ENCODE data around the gene CENPO. TPM values are rescaled to one million over a fixed set of nuclear protein-coding genes. Genes with fewer than 3 reads are reported as not detected.
"Not testable (repeated sequence)": the region's sequence is repeated elsewhere in the genome, so short reads cannot be mapped to it uniquely, and the experiment has no call there.

CENPO gene
- polyA plus RNA-seq, 12 donors: 10.8 to 20.5 (median 17.2) TPM; not detected in 1

DNA sequence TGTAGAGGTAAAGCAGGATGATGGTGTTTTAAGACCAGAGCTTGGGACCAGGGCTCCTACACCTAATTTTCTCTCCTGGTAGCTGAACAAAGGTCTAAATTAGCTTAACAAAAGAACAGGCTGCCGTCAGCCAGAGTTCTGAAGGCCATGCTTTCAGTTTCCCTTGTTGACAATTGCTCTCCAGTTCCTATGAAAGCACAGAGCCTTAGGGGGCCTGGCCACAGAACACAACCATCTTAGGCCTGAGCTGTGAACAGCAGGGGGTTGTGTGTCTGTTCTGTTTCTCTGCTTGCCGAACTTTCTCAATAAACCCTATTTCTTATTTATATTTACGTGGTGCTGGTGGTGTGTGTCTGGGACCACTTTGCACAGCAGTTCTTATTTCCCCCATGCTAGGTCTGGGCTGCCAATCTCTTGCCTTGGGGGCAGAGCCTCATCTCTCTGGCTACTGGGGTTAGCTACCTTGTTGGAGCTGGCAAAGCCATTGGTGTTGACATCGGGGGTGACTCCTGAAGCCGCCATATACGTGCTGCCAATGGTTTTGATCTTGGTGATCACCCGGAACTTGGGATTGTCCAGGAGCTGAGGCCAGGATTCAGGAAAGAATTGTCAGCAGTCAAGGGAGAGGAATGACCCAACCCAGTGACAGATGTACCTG is 29.0 kb downstream of the CENPO start:
- no peak for DNase-seq

DNA sequence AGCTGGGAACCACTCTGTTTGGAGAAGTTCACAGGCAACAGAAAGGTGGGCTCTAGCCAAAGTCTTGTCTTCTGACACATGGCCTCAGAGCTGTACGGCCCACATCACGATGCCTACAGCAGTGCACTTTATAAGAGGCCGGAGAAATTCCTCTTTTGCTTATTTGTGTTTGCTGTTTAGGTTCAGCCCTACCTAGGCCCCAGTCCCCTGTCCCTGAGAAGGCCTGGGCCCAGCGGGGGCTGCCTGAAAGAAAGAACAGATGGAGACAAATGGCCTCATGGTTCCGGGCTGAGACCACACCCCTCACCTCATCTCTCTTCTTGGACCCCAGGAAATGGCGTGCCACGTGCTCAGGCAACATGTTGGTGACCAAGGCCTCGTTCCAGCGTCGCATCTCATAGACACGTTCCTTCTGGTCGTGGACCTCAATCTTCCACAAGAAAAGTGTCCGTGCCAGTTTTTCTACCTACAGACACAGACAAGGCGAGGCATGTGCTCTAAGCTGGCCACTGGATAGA is 30.9 kb downstream of the CENPO start:
- no peak for DNase-seq

DNA sequence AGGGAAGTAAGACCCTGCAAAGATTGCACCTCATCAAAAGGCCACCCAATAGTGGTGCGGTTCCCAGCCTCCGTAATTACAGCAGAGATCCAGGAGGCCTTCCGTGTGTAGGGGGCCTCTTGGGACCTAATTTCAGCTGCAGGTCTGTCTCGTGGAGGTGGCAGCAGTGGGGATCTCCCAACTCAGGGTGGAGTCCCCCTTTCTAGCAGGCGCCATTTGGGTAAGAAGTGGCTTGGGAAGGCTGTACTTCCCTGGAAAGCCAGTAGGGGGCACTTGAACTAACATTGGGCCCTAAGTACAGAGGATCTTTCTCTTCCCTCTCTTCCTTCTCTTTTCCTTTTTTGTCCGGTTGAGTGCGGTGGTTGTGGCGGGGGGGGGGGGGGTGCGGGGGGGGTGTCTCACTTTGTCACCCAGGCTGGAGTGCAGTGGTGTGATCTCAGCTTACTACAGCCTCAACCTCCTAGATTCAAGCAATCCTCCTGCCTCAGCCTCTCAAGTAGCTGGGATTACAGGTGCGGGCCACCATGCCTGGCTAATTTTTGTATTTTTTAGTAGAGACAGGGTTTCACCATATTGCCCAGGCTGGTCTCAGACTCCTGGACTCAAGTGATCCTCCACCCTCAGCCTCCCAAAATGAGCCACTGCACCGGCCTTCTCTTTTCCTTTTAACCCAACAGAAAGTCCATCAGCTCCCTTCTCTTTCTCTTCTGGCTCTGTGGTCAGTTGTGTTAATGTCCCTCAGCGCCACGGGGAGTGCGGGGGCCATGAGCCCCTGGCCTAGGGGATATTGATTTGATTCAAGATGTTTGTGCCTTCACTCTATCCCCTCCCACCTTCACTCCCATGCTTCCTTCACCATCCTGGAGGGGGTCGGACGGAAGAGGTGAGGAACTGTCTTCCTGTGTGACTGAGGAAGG is 32.0 kb downstream of the CENPO start:
- no peak for DNase-seq

DNA sequence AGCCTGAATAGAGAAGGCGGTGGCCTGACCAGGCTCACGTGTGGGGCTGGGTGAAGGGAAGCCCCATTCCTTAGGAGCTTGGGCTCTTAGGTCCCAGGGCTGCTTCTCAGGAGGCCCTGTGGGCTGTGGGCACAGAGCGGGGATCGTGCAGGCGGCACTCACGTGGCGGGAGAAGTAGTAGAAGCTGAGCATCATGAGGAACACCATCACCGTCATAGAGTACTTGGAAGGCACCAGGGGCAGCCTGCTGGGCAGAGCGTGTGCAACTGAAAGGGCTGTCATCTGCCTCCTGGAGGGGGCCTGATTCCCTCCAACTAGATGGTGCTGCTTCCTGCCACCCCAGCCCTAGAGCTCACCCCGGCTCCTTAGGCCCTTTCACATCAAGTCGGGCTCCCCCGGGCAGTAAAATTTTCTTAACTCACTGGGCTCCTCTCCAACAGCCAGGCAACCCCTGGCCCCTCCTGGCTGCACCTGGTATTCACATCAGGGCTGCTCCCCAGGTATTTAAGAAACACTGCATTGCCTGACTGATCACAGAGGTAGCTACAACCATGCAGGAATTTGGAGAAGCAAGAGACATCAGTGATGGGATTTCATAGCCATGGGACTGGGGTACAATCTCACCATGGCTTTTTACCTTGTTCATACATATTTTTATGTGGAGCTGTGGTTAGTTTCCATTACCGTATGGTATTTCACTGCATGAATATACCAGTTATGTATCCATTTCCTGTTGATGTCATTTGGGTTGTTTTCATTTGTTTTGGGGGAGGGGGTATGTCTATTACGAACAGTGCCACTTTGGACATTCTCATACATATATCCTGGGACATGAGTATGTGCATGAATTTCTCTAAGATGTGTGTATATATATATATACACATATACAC is 32.9 kb downstream of the CENPO start:
- DNase-seq: no peak

DNA sequence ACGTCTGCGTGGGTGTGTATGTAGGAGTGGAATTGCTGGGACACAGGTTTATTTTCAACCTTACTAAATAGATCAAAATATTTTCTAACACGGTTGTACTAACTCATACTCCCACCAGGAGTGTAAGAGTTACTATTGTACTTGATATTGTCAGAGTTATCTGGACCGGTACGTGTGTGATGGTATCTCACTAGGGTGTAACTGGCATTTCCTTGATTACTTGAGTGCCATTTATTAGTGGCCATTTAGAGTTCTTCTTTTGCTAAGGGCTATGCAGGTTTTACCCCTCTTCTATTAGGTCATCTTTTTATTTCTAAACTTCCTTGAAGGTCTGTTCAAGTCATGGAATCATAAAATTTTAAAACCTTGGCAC is 33.5 kb downstream of the CENPO start:
- DNase-seq: no peak

DNA sequence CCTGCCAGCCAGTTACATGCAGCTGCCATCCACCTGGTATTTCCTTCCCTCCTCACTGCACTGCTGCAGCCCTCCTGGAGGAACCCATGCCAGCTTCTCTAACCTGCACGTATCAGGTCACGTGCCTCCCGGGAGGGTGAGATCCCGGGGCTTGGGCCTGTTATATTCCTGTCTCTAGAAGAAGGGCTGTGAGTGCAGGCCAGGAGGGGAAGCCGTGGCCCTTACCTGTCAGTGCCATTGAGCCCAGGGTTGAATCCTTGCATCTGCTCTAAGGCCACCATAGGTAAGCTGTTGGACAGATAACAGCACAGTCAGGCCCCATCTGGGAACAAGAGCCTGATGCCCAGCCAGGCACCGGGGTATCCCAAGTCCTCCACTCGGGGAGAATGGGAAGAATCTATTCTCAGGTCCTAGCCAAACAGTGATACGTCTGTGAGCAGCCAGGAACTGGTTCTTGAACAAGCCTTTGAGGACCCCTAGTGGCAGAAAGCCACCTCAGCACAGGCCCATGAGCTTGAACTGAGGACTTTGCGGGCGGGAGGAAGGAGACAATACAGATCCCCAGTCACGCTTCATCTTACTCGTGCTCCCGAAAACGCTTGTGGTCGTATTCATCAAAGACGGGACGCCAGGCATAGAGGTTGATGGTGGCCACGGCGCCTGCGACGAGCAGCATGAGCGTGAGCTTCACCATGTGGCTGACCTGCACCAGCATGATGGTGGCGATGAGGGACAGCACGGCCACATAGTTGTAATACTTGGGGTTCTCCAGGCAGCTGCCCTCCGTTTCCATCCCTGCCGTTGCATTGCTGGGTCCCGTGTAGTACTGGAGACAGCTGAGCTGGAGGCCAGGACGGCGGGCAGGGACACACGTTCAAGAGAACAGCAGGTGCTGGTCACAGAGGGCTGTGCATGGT is 34.4 kb downstream of the CENPO start:
- peak; percentile 90 for DNase-seq

DNA sequence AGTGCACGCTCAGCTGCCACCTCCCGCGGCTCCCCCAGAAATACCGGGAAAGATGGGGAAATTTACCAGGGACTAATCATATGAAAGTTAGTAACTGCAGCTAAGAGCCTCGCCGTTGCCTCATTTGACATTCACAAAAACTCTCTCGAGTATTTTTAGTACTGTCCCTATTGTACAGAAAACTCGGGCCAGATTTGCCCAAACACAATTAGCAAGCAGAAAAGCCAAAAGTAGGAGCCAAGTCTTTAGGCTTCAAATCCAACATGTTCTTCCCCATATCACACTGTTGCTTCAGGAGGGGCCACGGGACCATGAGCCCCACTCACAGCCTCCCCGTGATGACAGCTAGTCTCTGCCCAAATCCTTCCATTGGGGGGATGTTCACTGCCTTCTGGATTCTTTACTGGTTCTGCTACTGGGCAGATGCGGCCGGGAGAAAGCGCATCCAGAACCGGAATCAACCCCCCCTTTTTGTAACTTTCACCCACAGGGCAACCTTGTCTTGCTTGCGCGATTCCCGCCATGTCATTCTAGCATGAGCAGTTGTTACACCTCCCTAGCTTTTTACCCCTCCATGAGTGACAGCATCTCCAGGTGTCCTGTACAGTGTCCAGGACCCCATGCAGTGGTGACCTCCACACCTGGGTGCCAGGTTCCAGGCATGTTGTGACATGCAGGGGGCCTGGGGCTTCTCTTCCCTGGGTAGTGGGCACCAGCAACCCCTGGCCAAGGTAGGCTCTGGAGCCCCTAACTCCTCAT is 35.2 kb downstream of the CENPO start:
- no peak for DNase-seq

DNA sequence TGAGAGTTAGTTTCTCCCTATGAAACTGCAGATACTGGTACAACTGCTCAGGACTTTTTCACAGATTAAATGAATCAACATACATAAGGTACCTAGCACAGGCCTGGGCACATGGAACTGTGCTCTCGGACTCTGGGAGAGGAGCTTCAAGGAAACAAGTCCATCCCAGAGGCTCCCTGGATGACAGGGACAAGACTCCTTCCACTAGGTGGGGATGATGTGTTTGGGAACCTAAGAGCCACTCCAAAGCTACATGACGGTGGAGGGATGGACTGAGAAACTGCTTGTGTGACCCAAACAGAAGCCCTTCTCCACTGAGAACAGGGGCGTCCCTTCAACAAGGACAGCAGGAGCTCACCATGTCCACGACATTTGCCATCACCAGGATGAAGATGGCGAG is 37.1 kb downstream of the CENPO start:
- no peak for DNase-seq

DNA sequence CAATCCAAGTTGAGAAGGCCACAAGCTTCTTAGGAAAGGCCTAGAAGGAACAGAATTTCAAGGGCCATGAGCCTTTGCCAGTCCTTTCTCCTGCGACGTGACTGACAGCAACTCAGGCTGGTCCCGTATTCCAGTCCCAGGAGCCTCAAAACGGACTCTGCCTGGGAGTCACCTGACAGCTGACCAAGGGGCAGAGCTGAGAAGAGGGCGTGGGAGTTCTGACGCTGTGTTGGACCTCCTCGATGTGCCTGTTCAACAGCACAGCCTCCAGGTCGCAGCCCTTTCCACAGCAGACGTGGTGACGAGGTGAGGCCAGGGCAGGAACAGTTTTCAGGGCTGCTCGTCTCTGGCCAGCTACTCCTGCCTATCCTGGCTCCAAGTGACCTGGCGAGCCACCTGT is 37.6 kb downstream of the CENPO start:
- no peak for DNase-seq

DNA sequence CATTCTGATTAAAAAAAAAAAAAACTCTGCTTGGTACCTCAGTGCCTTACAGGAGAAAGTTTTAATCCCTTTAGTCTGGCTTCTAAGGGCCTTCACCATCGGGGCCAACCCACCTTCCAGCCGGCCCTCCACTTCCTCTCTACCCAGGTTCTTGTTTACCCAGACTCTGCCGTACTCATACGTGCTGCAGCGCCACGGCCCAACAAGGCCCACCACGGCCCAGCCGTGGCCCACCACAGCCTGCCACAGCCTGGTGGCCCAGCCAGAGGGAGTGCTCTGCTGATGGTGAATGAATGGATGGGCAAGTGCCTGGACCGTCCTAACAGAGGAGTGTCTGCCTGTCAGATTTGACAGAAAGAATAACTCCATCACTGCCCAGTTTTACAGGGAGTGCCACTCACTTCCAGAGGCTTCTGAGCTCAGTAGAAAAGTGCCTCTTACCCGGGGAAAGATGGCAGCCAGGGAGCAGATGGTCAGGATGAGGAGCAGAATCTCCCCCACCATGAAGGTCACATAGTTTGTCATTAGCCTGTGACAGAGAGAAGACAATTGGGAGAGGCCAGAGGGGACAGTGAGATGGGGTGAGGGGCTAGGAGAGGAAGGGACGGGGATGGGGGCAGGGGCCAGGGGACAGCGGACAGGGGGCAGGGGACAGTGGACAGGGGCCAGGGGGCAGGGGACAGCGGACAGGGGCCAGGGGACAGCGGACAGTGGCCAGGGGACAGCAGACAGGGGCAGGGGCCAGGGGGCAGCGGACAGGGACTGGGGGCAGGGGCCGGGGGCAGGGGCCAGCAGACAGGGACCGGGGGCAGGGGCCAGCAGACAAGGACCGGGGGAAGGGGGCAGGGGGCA is 38.2 kb downstream of the CENPO start:
- no peak for DNase-seq

DNA sequence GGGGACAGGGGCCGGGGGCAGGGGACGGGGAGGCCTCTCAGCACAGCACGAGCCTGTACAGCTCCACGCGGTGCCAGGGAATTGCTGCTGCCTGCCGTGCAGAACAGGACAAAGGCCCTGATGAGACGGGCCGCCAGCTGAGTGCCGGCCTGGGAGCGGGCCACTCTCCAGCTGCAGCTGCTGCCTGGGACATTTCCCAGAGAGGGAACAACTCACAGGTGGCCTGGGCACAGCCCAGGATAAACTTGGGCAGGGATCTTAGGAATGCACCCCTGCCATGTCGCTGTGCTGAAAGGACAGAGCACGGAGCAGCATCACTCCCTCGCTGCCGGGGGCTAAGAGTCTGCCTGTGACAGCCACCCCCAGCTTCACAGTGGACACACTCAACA is 38.8 kb downstream of the CENPO start:
- peak; percentile 27 for DNase-seq

DNA sequence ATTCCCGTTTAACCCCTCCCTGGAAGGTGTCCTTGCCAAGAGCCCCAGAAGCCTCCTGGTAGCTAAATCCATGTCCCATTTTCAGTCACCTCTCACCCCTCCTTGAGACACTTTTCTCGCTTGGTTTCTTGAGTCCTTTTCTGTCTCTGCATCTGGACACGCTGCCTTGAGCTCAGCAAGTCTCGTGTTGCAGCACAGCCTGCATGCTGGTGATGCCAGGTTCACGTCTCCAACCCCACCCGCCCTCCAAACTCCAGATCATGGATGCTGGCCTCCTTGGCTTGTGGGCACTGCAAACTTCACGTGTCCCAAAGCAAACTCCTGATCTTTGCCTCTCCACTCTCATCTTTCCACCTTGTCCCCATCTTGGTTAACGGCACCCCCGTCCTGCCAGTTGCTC is 39.3 kb downstream of the CENPO start:
- DNase-seq: no peak

DNA sequence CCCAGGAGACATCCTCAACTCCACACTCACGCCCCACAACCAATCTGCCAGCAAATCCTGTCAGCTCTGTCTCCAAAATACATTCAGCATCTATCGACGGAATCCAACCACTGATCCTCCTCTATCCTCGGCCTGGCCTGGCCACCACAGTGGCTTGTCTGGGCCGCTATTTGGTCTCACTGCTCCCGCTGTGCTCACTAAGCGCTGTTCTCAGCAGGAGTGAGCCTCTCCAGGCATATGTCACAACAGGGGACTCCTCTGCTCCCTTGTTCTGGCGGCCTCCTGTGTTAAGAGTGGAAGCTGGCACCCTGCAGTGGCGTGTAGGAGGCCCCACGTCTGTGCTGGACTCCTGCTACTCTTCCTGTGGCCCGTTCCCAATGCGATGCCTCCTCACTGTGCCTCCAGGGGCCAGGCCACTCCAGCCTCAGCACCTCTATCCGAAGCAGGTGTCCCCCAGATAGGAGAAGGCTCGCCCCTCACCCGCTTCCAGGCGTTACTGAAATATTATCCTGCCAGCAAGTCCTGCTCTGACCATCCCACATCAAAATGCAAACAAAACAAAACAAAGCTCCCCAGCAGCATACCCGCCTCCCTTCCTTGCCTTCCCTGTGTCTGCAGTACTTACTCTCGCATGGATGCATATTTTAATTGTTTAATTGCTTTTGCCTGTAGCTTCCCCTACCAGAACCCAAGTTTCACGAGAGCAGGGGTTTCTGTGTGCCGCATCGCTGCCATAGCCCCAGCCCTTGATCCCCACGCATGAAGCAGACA is 39.9 kb downstream of the CENPO start:
- no peak for DNase-seq

DNA sequence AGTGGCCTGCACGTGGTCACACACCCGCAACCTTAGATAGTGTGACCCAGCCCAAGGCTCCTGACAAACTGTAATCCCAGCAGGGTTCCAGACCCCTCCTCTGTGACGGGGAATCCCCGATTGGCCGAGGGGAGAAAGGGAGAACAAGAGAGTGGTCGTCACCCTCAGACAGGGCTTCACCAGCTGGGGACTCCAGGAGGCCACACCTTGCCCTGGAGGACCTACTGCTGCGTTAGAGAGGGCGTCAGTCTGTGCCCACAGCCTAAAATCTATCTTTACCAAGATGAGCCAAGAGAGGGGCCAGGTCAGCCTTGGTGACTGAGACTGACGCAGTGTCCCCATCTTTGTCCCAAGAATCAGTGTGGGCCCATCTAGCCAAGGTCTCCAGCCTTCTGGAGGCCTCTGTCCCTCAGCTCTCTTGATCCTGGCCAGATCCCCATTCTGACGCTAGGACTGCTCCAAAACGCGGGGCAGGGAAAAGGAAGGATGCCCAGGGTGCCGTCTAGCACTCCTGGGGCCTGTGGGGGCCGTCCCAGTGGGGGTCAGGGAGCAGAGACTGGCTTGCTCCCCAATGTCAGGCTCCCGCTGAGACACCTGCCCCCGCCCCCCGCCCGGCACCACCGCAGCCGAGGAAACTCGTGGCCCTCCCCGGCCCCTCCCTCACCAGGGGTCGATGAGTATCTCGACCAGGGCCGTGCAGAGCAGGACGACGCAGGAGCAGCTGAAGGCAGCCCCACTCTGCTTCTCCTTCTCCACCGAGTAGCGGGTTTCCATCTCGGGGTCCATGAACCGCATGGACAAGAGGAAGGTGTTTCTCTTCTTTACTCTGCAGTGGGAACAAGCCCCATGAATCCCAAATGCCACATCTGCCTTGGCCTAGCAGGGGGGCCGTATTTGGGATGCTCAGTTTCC is 40.9 kb downstream of the CENPO start:
- DNase-seq: no peak

DNA sequence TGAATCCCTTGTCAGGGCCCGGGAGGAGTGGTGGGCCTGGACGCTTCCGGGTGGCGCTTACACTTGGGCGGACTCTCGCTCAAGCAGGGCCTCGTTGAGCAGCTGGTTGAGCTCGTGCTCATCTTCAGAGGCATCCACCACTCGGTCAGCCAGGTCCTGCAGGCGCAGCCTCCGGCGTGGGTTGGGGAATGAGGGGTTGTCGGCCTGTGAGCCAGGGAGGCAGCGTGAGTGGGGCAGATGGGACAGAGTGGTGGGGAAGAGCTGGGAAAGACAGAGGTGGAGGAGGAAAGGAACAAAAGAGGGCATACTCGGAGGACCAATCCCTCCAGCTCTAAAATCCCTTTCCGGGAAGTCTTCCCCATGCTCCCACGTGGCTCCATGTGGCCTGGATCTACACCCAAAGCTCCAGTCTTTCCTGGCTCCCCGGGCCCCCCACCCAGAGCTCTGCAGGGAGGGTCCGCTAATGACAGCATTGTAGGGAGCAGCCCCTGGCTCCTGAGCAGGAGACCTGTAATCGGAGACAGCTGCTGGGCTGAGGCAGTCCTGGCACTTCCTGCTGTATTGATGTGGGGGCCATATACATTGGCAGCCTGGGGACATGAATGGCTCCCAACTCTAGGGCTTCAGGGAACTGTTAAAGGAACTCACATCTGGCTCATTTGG is 41.6 kb downstream of the CENPO start:
- DNase-seq: no peak

DNA sequence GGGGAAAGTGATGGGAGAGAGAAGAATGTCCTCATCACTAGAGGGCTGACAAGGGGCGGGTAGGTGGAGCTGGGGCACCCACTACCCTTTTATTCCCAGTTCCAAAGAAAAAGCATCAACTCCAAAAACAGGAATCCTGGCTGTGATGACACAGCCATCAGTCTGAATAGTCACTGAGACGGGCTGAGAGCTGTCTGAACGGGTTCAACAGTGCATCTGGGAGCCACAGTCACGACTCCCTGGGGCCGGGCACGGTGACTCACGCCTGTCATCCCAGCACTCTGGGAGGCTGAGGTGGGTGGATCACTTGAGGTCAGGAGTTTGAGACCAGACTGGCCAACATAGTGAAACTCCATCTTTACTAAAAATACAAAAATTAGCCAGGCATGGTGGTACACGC is 42.2 kb downstream of the CENPO start:
- not testable (repeated sequence) for DNase-seq

DNA sequence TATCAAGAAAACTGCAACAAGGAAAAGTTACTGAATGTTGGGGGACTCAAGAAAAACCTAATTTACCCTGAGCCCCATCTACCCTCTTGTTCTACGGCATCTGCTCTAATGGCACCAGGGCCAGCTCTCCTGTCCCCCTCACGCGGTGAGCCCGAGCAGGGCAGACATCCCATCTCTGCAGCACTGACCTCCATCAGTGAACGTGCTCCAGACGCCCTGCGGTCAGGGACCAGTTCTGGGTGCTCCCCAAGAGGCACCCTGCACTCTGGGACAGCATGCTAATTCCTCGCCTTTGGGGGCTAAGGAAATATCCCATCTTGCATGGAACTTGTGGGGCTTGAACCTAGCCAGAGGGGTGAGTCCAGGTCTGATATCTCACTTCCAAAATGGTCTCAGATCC is 43.0 kb downstream of the CENPO start:
- no peak for DNase-seq

All from muscle of arm (tissue), 12 donors.